Activated CD8-positive, alpha-beta memory T cell treated with anti-CD3 and anti-CD28 coated beads for 36 hours (primary cell): ENCODE data around the gene DCXR. TPM values are rescaled to one million over a fixed set of nuclear protein-coding genes. Genes with fewer than 3 reads are reported as not detected.
"Not testable (repeated sequence)": the region's sequence is repeated elsewhere in the genome, so short reads cannot be mapped to it uniquely, and the experiment has no call there.

Source experiments
- CTCF ChIA-PET: fragments of 350-600 bp; sonication (Branson Sonifier 250); formaldehyde crosslinking; loops from one replicate; lab custom pipeline; 2021; ENCODE audit warnings: antibody characterized with exemption; lab: Charles Lee
- POLR2A ChIA-PET: fragments of 350-600 bp; sonication (Branson Sonifier 250); formaldehyde crosslinking; loops from one replicate; lab custom pipeline; 2021; ENCODE audit warnings: antibody characterized with exemption; lab: Charles Lee
- total RNA-seq, 2 experiments: library from RNA; stranded (reverse); gene quantifications; one replicate each; pipeline ENCODE4 v1.2.3, GENCODE V29; 2021

Gene DCXR
- total RNA-seq, 2 experiments from 2014 or later = 119 to 129 TPM

- POLR2A ChIA-PET = interaction anchor here (1.0 kb wide), 1 partner anchor 12 kb away, joined by 3 read pairs; the partner anchor contains the start of gene DCXR
- CTCF ChIA-PET = interaction anchor here (1.0 to 1.6 kb wide), 2 partner anchors 12 to 49 kb away, joined by 3 read pairs; partner anchors contain the start of gene DCXR
Observed at GRCh38 chr17:82049521-82049971, 12.0 kb upstream of the DCXR start.

DNA sequence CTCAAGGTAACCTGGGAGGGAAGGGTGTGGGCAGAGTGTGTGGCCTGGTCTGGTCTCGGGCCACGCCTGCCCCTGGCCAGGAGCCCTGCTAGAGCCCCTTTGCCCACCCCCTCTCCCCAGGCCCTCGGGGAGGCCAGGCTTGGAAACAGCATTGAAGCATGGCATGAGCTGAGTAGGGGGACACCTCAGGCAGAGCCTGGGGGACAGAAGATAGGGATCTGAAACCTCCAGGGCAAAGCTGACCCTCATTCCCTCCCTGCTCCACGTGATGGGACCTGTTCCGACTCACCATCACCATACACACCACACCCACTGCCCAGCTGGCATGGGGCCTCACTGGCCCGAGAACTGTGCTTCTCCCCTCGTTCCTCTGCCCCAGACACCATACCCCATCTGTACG lies 11.6 kb upstream of the DCXR start:
- POLR2A ChIA-PET = interaction anchor here (1.0 kb wide), 1 partner anchor 11 kb away, joined by 3 read pairs; the partner anchor contains the start of gene DCXR
- CTCF ChIA-PET = interaction anchor here (1.0 to 1.6 kb wide), 2 partner anchors 12 to 50 kb away, joined by 3 read pairs; partner anchors contain the start of gene DCXR

DNA sequence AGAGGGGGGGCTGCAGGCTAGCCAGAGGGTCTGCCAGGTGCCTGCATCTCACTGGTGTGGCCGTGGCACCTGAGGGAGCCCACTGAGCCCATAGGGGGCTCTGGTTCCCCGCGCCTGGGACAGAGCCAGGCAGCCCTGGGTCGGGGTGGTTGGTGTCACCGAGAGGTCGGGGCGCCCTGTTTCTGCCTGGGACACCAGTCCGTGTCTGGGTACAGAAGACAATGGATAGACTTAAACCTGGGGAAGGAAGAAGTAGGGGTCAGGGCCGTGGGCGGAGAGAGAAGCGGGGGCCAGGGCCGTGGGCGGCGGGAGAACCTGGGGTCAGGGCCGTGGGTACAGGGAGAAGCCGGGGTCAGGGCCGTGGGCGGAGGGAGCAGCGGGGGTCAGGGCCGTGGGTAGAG lies 11.1 kb upstream of the DCXR start:
- ChIA-PET POLR2A (no interaction called here), CTCF (interaction anchor here (0.7 kb wide), 1 partner anchor 10 kb away, joined by 3 read pairs; no protein-coding TSS in a partner anchor)

GRCh38 chr17:82047914-82048570 lies 10.5 kb upstream of the DCXR start:
- ChIA-PET CTCF (interaction anchor here (0.7 kb wide), 1 partner anchor 9 kb away, joined by 3 read pairs; no protein-coding TSS in a partner anchor), POLR2A (no interaction called here)

DNA sequence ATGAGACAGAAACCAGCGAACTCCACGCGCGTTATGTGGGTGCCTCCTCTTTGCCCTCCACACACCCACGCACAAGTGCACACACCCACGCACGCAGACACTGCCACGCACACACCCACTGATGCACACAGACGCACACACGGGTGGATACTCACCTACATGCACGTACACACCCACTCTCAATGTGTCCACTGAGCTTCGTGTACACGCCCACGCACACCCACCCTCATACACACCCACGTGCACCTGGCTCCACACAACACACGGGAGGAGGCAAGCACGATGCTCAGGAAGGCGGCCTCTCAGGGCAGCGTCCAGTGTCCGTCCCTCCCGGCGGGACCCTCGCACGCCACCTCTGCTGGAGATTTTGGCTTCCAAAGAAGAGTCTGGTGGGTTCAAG lies 9.9 kb upstream of the DCXR start:
- ChIA-PET CTCF (no interaction called here), POLR2A (no interaction called here)

DNA sequence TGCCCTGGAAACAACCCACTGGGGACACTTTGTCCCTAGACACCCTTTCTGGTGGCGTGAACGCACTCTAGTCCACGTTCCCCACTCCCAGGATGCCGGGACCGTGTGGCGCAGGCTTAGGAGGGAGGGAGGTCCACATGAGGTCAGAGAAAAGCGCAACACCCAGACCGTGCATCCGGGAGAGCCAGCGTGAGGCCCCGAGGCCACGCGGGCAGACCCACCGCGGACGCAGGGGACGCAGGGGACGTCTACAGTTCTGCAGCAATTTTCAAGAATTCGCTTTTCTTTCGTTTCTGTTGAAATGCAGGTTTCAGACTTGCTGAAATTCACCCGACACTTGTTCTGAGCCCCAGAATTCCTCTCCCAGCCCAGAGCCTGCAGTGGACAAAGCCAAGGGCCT lies 9.4 kb upstream of the DCXR start:
- ChIA-PET POLR2A (no interaction called here), CTCF (interaction anchor here (1.7 kb wide), 1 partner anchor 10 kb away, joined by 5 read pairs; the partner anchor contains the start of gene DCXR)

GRCh38 chr17:82045936-82046484 lies 8.5 kb upstream of the DCXR start:
- ChIA-PET CTCF (interaction anchor here (1.7 kb wide), 1 partner anchor 9 kb away, joined by 5 read pairs; the partner anchor contains the start of gene DCXR), POLR2A (no interaction called here)

GRCh38 chr17:82043507-82043906 lies 6.0 kb upstream of the DCXR start:
- POLR2A ChIA-PET = no interaction called here
- CTCF ChIA-PET = no interaction called here

DNA sequence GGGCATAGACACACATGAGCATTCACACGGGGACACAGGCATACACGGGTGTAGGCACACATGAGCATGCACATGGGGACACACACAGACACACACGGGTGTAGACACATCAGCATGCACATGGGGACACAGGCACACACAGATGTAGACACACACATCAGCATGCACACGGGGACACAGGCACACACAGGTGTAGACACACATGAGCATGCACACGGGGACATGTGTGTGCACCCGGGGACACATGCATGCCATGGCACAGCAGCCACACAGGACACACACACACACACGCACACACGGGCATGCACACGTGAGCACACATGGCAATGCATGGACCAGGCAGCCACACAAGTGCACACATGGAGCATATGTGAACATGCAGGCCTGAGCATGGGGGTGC lies 5.2 kb upstream of the DCXR start:
- ChIA-PET CTCF (no interaction called here), POLR2A (no interaction called here)

GRCh38 chr17:82041144-82041814 lies 3.8 kb upstream of the DCXR start:
- CTCF ChIA-PET = interaction anchor here (1.2 kb wide), 1 partner anchor 57 kb away, joined by 3 read pairs; the partner anchor contains the start of gene FASN
- POLR2A ChIA-PET = no interaction called here

DNA sequence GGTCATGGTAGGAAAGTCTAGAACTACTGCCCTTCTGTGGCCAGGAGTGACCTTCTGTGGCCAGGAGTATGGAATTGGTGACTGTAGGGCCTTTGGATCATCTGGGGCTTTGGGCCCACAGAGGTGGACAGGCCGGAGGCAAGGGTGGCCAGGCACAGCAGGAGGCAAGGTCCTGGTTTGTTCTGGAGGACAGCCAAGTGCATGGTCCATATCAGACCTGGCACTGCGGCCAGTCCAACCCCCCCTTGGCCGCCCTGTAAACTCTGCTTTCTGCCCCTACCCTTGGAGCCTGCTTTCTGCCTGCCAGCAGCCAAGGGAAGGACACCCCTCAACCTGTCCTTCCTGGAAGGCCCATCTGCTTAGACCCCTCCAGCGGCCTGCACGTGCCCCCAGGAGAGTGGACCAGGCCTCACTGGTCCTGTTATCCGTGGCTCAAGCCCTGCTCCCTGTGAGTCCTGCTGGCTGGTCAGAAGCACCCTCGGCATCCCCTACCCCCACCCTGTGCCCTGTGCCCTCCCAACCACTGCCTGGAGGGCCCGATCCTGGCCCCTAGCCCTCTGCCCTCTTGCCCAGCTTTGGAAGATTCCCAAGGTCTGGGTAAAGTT lies 2.3 kb upstream of the DCXR start:
- CTCF ChIA-PET = interaction anchor here (0.6 to 1.0 kb wide), 3 partner anchors 9 to 622 kb away, joined by 3 to 6 read pairs (median 4); no protein-coding TSS in a partner anchor
- POLR2A ChIA-PET = no interaction called here

- CTCF ChIA-PET = interaction anchor here (0.6 to 0.9 kb wide), 3 partner anchors 10 to 623 kb away, joined by 3 to 4 read pairs (median 3); no protein-coding TSS in a partner anchor
- POLR2A ChIA-PET = not testable (repeated sequence)
Observed at GRCh38 chr17:82038796-82039409, 1.4 kb upstream of the DCXR start.

- CTCF ChIA-PET = interaction anchor here (0.6 to 2.0 kb wide), 11 partner anchors 8 to 141 kb away, joined by 3 to 5 read pairs (median 3); partner anchors contain the start of genes LRRC45 and MAFG
- POLR2A ChIA-PET = interaction anchor here (0.7 to 1.4 kb wide), 10 partner anchors 12 to 176 kb away, joined by 3 to 7 read pairs (median 3); partner anchors contain the start of genes CENPX and LRRC45
Observed at GRCh38 chr17:82037889-82038195, 345 bp upstream of the DCXR start.

GRCh38 chr17:82036634-82037091 lies 834 bp downstream of the DCXR start:
- ChIA-PET CTCF (interaction anchor here (1.3 to 2.1 kb wide), 3 partner anchors 10 to 17 kb away, joined by 4 to 8 read pairs (median 5); no protein-coding TSS in a partner anchor), POLR2A (interaction anchor here (1.3 kb wide), 2 partner anchors 20 to 62 kb away, joined by 3 read pairs; no protein-coding TSS in a partner anchor)

DNA sequence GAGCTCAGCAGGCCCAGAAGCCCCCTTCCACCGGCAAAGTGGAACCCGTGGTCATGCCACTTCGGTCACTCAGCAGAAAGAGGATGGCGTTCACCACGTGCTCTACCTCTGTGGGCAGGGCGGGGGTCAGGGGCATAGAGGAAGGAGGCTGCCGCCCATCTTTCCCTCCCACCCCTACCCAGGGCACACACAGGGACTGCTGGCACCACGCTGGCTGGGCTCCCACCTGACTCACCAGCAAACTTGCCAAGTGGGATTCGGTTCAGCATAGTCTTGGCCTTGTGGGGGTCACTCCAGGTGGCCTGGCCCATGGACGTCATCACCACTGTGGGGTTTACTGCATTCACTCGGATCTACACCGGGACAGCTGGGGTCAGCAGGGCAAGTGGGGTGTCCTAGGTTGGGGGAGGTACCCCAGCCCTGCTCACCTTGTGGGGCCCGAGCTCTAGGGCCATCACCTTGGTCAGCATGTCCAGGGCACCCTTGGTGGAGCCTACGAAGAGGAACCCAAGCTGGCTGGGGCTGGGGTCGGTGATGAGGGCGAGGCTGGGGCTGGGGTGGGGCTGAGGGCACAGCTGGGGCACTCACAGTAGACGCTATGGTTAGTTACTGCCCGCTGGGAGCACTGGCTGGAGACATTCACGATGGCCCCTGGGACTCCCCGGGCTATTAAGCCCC lies 1.4 kb downstream of the DCXR start:
- POLR2A ChIA-PET = interaction anchor here (1.3 kb wide), 2 partner anchors 20 to 62 kb away, joined by 3 read pairs; no protein-coding TSS in a partner anchor
- CTCF ChIA-PET = interaction anchor here (0.6 to 2.1 kb wide), 6 partner anchors 10 to 389 kb away, joined by 3 to 8 read pairs (median 4); no protein-coding TSS in a partner anchor

- CTCF ChIA-PET = interaction anchor here (0.6 to 2.1 kb wide), 7 partner anchors 14 to 390 kb away, joined by 3 to 8 read pairs (median 4); no protein-coding TSS in a partner anchor
- POLR2A ChIA-PET = interaction anchor here (1.3 kb wide), 2 partner anchors 19 to 63 kb away, joined by 3 read pairs; no protein-coding TSS in a partner anchor
Observed at GRCh38 chr17:82035488-82035887, 2.0 kb downstream of the DCXR start.

DNA sequence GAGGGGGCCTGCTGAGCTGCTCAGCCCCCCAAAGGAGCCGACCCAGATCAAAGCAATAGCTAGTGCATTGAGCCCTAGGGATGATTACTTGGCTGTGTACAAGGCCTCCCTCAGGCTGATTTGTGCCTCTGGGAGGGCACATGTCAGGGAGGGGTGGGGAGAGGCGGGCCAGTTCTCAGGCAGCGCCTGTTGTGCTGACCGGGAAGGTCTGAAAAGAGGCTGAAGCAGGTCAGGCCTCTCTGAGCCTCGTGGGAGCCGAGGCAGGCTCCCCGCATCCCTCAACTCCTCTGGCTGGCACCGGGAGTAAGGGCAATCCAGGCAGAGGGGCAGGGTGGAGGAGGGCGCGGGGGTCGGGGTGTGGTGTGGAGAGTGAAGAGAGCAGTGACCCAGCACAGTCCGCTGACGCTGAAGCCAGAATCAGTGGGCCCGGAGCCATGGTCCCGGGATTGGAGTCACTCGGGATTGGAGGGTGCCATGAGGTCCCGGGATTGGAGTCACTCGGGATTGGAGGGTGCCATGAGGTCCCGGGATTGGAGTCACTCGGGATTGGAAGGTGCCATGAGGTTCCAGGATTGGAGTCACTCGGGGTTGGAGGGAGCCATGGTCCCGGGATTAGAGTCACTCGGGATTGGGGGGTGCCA lies 3.0 kb downstream of the DCXR start:
- POLR2A ChIA-PET = interaction anchor here (0.5 kb wide), 1 partner anchor 318 kb away, joined by 3 read pairs; no protein-coding TSS in a partner anchor

More for the DNA sequence above, 3.0 kb downstream of the DCXR start:
- CTCF ChIA-PET = interaction anchor here (0.6 to 2.1 kb wide), 5 partner anchors 15 to 119 kb away, joined by 3 to 8 read pairs (median 4); no protein-coding TSS in a partner anchor
